Measurements from ENCODE around the gene NOL8. TPM values are rescaled to one million over a fixed set of nuclear protein-coding genes. Genes with fewer than 3 reads are reported as not detected.

The NOL8 gene
- total and polyA plus RNA-seq, 2 experiments from 2014 or later = 26.0 to 42.7 TPM

DNA sequence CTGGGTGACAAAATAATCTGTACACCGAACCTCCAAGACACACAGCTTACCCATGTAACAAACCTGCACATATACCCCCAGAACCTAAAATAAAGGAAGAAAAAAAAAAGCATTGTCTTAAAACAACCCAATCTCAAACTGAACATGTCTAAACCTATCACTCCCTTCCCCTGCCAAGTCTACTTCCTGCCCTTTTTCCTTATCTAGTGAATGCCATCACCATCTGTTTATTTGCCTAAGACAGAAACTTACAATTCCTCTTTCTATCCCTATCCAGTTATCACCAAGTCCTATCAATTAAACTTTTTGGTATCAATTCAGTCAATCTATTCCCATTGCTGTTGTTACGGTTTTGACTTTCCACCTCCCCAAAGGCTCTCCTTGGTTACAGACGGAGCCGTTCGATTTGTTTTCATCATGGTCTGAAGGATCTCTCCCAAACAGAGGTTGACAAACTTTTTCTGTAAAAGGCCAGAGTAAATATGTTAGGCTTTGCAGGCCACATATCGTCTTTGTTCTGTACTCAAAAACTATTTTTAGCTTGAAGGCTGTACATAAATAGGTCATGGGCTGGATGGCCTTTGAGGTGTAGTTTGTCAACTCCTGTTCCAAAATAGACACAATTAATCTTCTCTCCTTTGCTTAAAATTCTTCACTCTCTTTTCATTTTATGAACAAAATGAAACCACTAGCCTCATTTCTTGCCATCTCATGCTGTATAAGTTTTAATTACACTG, 12.1 kb downstream of the NOL8 start (continued):
- TF ChIP-seq, protein P1, sequence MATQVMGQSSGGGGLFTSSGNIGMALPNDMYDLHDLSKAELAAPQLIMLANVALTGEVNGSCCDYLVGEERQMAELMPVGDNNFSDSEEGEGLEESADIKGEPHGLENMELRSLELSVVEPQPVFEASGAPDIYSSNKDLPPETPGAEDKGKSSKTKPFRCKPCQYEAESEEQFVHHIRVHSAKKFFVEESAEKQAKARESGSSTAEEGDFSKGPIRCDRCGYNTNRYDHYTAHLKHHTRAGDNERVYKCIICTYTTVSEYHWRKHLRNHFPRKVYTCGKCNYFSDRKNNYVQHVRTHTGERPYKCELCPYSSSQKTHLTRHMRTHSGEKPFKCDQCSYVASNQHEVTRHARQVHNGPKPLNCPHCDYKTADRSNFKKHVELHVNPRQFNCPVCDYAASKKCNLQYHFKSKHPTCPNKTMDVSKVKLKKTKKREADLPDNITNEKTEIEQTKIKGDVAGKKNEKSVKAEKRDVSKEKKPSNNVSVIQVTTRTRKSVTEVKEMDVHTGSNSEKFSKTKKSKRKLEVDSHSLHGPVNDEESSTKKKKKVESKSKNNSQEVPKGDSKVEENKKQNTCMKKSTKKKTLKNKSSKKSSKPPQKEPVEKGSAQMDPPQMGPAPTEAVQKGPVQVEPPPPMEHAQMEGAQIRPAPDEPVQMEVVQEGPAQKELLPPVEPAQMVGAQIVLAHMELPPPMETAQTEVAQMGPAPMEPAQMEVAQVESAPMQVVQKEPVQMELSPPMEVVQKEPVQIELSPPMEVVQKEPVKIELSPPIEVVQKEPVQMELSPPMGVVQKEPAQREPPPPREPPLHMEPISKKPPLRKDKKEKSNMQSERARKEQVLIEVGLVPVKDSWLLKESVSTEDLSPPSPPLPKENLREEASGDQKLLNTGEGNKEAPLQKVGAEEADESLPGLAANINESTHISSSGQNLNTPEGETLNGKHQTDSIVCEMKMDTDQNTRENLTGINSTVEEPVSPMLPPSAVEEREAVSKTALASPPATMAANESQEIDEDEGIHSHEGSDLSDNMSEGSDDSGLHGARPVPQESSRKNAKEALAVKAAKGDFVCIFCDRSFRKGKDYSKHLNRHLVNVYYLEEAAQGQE (IDR thresholded peaks at IDR 0.05; ENCODE audit: unreplicated experiment) = no peak
- TF ChIP-seq, protein P2, sequence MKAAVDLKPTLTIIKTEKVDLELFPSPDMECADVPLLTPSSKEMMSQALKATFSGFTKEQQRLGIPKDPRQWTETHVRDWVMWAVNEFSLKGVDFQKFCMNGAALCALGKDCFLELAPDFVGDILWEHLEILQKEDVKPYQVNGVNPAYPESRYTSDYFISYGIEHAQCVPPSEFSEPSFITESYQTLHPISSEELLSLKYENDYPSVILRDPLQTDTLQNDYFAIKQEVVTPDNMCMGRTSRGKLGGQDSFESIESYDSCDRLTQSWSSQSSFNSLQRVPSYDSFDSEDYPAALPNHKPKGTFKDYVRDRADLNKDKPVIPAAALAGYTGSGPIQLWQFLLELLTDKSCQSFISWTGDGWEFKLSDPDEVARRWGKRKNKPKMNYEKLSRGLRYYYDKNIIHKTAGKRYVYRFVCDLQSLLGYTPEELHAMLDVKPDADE (IDR thresholded peaks at IDR 0.05) = no peak
- TF ChIP-seq POLR2AphosphoS5 (IDR thresholded peaks at IDR 0.05; ENCODE audit: low read depth) (no peak), EZH2 (IDR thresholded peaks at IDR 0.05; ENCODE audit: low read depth, unreplicated experiment) (no peak), EZH2phosphoT487 (IDR thresholded peaks at IDR 0.05; ENCODE audit: unreplicated experiment) (no peak)

DNA sequence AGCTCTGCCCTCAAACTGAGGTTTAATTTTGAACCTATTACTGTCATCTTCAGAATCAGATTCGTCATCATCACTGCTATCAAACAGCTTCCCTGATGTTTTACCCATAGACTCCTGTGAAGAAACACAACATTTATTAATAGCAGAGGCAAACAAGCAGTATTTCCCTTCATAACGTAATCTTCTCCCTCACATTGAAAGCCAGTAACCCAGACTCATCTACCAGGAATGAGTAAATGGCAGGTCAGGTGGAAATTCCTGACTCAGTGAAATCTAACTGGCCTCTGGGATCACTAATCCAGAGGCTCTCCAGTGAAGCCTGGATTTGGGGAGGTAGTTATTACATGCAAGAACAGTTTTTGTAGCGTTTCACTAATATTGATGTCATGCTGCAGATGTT, 14.6 kb downstream of the NOL8 start:
- Histone ChIP-seq H3K4me1 (ENCODE audit: insufficient read depth) (no peaks in the 10 kb centered on the region), H3F3A (replicated peaks; ENCODE audit: low read depth) (no peaks in the 10 kb centered on the region), H3K27ac (ENCODE audit: low read depth) (no peak overlapping the region), H3K4me2 (no peak overlapping the region), H3K27me3 (ENCODE audit: insufficient read depth) (no peaks in the 10 kb centered on the region), H3K4me3 (no peak overlapping the region), H4K20me1 (replicated peaks; ENCODE audit: insufficient read depth) (peaks cover 25% of the 10 kb centered on the region), H3K79me2 (replicated peaks; ENCODE audit: insufficient read depth) (peaks cover 22% of the 10 kb centered on the region), H3K36me3 (ENCODE audit: insufficient read depth) (peaks cover 52% of the 10 kb centered on the region), H3K9me2 (ENCODE audit: insufficient read depth) (no peaks in the 10 kb centered on the region), H2AFZ (no peak overlapping the region)
- H3K27me3 Mint-ChIP-seq (ENCODE audit: insufficient read depth, low read depth, poor library complexity) = peaks cover 4% of the 10 kb centered on the region
- no peaks in the 10 kb centered on the region for H3K9me3 Mint-ChIP-seq
- H3K27ac Mint-ChIP-seq = no peak overlapping the region
- ATAC-seq (no peak), DNase-seq (ENCODE audit: low spot score) (no peak)
- H3K4me3 Mint-ChIP-seq = no peak overlapping the region
- H3K4me1 Mint-ChIP-seq = no peaks in the 10 kb centered on the region
- peaks cover 61% of the 10 kb centered on the region for H3K36me3 Mint-ChIP-seq (ENCODE audit: low read depth)
- no peak for TF ChIP-seq ZNF114 (CRISPR knock-in tag; IDR thresholded peaks at IDR 0.05)
- TF ChIP-seq, protein P3, sequence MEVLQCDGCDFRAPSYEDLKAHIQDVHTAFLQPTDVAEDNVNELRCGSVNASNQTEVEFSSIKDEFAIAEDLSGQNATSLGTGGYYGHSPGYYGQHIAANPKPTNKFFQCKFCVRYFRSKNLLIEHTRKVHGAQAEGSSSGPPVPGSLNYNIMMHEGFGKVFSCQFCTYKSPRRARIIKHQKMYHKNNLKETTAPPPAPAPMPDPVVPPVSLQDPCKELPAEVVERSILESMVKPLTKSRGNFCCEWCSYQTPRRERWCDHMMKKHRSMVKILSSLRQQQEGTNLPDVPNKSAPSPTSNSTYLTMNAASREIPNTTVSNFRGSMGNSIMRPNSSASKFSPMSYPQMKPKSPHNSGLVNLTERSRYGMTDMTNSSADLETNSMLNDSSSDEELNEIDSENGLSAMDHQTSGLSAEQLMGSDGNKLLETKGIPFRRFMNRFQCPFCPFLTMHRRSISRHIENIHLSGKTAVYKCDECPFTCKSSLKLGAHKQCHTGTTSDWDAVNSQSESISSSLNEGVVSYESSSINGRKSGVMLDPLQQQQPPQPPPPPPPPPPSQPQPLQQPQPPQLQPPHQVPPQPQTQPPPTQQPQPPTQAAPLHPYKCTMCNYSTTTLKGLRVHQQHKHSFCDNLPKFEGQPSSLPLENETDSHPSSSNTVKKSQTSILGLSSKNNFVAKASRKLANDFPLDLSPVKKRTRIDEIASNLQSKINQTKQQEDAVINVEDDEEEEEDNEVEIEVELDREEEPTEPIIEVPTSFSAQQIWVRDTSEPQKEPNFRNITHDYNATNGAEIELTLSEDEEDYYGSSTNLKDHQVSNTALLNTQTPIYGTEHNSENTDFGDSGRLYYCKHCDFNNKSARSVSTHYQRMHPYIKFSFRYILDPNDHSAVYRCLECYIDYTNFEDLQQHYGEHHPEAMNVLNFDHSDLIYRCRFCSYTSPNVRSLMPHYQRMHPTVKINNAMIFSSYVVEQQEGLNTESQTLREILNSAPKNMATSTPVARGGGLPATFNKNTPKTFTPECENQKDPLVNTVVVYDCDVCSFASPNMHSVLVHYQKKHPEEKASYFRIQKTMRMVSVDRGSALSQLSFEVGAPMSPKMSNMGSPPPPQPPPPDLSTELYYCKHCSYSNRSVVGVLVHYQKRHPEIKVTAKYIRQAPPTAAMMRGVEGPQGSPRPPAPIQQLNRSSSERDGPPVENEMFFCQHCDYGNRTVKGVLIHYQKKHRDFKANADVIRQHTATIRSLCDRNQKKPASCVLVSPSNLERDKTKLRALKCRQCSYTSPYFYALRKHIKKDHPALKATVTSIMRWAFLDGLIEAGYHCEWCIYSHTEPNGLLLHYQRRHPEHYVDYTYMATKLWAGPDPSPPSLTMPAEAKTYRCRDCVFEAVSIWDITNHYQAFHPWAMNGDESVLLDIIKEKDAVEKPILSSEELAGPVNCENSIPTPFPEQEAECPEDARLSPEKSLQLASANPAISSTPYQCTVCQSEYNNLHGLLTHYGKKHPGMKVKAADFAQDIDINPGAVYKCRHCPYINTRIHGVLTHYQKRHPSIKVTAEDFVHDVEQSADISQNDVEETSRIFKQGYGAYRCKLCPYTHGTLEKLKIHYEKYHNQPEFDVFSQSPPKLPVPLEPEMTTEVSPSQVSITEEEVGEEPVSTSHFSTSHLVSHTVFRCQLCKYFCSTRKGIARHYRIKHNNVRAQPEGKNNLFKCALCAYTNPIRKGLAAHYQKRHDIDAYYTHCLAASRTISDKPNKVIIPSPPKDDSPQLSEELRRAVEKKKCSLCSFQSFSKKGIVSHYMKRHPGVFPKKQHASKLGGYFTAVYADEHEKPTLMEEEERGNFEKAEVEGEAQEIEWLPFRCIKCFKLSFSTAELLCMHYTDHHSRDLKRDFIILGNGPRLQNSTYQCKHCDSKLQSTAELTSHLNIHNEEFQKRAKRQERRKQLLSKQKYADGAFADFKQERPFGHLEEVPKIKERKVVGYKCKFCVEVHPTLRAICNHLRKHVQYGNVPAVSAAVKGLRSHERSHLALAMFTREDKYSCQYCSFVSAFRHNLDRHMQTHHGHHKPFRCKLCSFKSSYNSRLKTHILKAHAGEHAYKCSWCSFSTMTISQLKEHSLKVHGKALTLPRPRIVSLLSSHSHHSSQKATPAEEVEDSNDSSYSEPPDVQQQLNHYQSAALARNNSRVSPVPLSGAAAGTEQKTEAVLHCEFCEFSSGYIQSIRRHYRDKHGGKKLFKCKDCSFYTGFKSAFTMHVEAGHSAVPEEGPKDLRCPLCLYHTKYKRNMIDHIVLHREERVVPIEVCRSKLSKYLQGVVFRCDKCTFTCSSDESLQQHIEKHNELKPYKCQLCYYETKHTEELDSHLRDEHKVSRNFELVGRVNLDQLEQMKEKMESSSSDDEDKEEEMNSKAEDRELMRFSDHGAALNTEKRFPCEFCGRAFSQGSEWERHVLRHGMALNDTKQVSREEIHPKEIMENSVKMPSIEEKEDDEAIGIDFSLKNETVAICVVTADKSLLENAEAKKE (CRISPR knock-in tag; IDR thresholded peaks at IDR 0.05) = no peak
- TF ChIP-seq, protein P2 (IDR thresholded peaks at IDR 0.05) = no peak
- TF ChIP-seq STAT1 (IDR thresholded peaks at IDR 0.05; ENCODE audit: unreplicated experiment) = no peak
- TF ChIP-seq EZH2phosphoT487 (IDR thresholded peaks at IDR 0.05; ENCODE audit: unreplicated experiment) = no peak
- TF ChIP-seq NANOG (IDR thresholded peaks at IDR 0.05; ENCODE audit: borderline replicate concordance) = no peak
- TF ChIP-seq JUNB (IDR thresholded peaks at IDR 0.05; ENCODE audit: unreplicated experiment) = no peak

Data from GM23338 (cell line).